GM13976 (cell line): ENCODE measurements around the gene RADX.

Experiments used
- DNase-seq: peaks from one replicate; pipeline ENCODE4 v3.0.0; 2012; ENCODE audit warnings: low spot score
- in situ Hi-C: fragments of 300-500 bp; cut with MboI; formaldehyde crosslinking; loops from one replicate; pipeline ENCODE4 v1.12.0; 2022; ENCODE audit warnings: low sequenced_read_pairs, mixed read lengths, inconsistent platforms; ENCODE audit not compliant: unreplicated experiment
- TF ChIP-seq, protein P1 (sequence below): IDR thresholded peaks from 2 replicates; pipeline ENCODE4 v1.5.1; 2012; ENCODE audit warnings: borderline replicate concordance, mild to moderate bottlenecking; ENCODE audit not compliant: insufficient read depth; ENCODE audit errors: extremely low read depth, missing control alignments, control extremely low read depth

Gene RADX

DNA sequence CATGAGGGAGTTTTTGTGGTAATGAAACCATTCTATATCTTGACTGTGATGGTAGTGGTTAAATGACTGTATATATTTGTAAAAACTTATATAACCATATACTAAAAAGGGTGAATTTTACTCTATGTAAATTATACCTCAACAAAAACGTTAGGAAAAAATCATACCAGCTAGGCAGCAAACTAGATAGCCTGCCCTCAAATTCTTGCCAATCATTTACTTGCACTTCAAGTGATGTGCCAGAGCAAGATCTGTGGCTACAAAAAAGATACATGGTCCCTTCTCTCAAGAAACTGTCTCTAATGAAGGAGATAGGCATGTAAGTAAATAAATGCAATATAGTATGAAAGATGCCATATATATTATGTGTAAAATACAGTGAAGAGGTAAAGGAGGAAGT is 104.7 kb downstream of the RADX start:
- TF ChIP-seq, protein P1, sequence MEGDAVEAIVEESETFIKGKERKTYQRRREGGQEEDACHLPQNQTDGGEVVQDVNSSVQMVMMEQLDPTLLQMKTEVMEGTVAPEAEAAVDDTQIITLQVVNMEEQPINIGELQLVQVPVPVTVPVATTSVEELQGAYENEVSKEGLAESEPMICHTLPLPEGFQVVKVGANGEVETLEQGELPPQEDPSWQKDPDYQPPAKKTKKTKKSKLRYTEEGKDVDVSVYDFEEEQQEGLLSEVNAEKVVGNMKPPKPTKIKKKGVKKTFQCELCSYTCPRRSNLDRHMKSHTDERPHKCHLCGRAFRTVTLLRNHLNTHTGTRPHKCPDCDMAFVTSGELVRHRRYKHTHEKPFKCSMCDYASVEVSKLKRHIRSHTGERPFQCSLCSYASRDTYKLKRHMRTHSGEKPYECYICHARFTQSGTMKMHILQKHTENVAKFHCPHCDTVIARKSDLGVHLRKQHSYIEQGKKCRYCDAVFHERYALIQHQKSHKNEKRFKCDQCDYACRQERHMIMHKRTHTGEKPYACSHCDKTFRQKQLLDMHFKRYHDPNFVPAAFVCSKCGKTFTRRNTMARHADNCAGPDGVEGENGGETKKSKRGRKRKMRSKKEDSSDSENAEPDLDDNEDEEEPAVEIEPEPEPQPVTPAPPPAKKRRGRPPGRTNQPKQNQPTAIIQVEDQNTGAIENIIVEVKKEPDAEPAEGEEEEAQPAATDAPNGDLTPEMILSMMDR = no peak
- in situ Hi-C loops = no loop called here
- no peak for DNase-seq

DNA sequence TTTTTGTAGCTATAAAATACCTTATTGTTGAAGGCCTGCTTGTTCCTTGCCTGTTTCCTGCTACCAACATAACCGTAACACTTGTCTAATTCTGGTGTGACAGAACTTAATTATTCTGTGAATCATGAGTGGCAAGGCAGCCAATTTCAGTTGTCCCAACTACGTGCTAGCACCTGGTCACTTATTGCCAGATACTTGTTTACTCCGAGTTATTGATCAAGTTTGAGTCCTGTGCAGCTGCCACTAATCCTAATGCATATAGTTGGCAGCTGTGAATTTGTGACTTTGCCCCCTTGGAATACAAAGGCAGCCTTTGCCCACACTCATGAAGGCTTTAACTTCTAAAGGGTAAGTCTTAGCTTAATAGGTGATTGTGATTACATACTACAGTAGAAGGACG is 106.9 kb downstream of the RADX start:
- in situ Hi-C loops = no loop called here
- DNase-seq = no peak
- TF ChIP-seq, protein P1 = no peak

DNA sequence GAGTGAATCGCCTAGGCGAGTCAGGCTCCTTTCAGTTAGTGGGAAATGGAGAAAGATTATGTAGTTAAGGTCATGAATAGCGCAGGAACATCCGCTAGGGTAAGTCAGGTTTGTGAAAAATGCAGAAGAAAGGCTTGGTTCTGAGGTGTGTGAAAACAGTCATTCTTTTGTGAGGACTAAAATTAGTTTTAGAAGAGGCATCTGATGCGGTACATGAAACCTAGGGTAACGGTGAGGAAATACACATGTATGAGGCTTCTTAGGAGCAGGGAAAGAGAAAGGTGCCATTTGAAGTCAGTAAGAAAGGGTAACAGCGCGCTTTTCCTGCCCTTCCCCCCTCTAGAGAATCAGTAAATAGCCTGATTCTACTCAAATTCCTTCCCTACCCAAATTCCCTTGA is 114.2 kb downstream of the RADX start:
- TF ChIP-seq, protein P1 = no peak

DNA sequence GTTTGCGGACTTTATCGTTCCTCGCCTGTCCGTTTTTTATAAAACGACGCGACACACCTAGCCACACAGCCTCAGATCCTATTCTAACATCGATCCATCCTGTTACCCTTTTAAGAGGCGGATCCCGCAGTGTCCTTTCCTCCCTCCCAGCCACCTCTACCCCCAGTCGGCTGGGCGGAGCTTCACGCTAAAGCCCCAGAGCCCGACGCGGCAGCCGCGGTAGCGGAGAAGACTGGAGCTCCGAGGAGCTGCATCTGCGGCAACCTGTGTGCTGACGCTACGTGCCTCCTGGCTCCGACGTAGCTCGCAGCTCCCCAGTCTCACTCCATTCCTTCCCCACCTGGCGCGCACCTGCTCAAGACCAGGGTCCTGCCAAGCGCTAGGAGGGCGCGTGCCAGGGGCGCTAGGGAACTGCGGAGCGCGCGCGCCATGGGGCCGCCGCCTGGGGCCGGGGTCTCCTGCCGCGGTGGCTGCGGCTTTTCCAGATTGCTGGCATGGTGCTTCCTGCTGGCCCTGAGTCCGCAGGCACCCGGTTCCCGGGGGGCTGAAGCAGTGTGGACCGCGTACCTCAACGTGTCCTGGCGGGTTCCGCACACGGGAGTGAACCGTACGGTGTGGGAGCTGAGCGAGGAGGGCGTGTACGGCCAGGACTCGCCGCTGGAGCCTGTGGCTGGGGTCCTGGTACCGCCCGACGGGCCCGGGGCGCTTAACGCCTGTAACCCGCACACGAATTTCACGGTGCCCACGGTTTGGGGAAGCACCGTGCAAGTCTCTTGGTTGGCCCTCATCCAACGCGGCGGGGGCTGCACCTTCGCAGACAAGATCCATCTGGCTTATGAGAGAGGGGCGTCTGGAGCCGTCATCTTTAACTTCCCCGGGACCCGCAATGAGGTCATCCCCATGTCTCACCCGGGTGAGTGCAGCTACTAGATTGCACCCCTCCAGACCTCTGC is 115.0 kb downstream of the RADX start, which contains the start of gene RNF128:
RNF128 (plus strand) TSS at position 217 of the 953 bp plus-strand sequence; CDS start at position 430, 213 bp downstream.
- TF ChIP-seq, protein P1 = no peak
- in situ Hi-C loops = no loop called here
- DNase-seq = no peak

More for the DNA sequence above, 114.2 kb downstream of the RADX start:
- DNase-seq = no peak
- in situ Hi-C loops = no loop called here

DNA sequence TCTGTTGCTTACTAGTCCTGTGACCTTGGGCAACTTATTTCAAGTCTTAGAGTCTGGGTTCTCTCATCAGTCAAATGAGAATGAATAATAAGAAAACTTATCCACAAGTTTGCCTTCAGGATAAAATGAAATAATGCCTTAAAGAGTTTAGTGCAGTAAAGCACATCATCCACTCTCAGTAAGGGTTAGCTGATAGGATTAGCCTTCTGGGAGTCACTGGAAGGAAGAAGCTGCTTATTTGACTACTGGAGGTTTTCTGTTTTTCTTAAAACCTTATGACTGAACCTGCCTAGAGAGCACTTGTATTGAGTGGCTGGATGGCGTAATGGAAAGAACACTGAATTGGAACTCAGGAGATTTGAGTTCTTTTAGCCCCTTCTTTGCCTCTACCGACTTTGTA is 116.6 kb downstream of the RADX start:
- in situ Hi-C loops = no loop called here

More for the DNA sequence above, 116.6 kb downstream of the RADX start:
- TF ChIP-seq, protein P1 = no peak
- DNase-seq = no peak
